NCI-H2171 (cell line): ENCODE data around the gene C1orf116.

ENCODE experiments used
- DNase-seq: peaks from one replicate; lab custom pipeline; 2025; lab: John Stamatoyannopoulos, UW

Gene C1orf116

DNA sequence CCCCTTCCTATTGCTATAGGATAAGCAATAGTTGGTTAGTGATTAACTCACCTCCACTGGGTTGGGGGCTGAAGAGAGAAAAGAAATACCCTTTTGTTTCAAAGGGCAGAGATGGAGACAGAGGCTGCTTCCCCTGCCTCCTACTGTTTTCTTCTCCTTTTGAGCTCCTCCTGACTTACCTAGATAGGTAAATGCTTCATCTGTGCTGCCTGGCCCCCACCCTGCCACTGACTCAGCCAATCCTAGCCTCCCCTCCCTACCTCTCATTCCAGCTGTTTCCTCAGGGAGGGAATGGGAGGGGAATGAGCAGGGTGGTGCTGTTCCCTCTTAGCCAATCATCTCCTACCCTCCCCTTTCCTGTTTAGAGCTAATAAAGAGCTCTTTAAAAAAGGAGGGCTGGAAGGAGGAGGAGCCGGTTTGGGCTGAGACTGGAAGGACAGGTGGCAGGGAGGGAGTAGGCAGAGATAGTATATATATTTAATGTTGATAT, at the start of gene C1orf116:
Gene C1orf116 (minus strand): TSS at position 229 of the 490 bp plus-strand sequence. CDS start 5,158 bp downstream, outside the sequence.
- peak; percentile 6 for DNase-seq

DNA sequence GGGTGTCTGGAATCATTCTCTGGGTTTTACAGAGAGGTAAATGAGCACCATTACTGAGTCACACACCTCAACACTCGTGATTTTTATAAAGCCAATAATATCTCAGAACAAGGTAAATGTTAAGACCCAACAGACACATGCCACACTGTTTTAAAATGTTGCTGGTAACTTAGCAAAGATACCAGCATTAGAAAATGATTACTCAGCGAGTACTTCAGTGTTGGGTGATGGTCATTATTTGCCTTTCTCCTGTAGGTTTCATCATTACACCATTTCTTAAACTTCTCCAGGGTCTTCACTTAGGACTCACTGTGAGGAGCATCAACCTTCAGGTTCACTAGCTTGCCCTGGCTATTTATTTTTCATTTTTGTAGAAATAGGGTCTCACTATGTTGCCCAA, 49.2 kb upstream of the C1orf116 start:
- no peak for DNase-seq

DNA sequence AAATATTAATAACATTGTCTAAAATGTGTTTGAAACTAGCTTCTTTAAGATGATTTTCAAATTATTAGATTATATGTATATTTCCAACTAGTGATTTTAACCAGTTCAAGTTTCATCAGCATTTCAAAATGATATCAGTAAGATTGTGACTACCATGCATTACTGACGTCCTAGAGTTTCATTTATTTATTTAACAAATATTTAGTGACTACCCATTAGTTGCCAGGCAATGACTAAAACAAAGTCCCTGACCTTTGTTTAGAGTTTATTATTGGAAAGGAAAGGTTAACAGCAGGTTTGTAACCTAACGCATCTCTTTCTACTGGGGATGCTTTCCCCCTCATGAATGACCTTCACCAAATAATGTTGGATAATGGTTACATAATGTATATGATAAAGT, 48.5 kb upstream of the C1orf116 start:
- DNase-seq: no peak

DNA sequence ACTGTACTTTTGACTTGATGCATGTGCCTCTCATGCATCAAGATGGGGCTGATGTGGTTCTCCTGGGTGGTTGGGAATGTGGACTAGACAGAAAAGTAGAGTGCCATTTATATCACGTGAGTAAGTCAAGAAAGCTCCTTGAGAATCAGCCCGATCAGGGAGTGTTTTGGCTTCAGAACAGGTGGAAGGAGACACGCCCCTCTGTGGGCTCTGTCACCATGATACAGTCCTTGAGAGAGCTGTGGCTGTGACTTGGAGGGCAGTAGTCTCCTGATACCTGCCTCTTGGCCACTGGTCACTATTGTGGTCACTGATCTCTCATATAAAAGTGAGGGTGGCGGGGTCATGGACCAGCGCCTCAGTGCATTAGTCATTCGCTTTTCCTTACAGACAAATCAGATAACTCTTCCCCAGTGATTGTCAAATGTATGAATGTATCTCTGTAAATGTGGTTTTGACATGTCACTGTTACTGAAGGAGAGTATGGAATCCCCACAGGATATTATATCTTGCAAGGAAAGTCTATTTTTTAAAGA, 47.2 kb upstream of the C1orf116 start:
- DNase-seq: no peak

DNA sequence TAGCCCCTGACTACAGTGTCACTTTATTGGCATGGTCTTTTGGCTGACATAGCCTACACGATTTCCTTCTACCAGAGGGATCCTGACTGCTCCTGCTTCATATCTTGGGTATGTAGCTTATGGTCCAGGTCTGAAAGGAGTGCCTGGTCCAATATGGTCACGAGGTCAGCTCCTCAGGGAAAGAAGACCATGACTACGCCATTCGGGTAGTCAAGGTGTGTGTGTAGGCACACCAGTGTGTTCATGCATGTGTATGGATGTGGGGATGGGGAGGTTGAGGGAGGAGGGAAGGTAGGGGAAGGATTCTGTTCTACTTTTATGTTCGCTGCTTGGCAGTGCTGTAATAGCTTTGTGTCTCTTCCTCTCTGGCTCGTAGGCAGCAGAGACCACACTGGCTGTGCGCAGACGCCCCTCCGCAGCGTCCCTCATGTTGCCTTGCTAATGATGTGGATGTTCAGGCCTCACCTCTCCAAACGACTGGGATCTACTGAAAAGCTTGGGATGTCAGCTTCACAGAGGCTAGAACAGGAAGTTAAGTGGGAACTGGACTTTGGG, 46.1 kb upstream of the C1orf116 start:
- no peak for DNase-seq

DNA sequence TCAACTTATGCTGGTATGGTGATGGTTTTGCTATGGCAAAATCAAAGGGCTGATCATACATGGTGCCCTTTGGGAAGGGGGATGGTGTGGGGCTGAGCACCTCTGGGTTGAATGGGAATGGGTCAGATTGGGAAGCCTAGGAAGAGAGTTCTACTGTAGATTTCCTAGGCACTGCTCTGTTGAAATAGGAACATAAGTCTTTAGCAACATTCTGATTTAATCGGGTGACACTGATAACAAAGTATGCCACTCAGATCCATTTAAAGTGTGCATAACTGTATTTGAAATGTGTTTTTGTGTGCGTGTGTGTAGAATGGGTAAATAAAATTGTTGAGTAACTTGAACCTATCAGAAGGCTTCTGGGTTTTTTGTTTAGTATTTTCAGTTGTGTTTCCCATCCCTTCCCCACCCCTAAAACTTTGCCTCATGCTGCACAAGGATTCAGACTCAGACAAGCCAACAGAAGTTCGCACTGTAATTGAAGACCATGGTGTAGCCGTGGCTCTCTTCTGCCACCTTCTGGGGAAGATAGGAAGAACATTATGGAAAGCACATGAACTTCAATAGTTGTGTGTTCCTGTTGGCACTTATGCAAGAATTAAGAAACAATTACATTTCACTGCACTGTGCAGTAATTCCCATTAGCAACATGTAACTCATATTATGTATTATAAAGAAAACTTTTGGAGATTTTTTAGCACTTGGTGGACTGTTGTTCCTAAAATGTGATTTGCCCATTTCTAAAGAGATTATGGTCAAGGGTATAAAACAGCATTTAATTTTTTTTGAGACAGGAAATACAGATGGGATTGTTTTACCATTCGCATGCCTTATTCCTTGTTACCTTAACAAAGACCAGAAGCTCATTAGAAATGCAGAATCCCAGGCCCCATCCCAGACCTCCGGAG, 45.2 kb upstream of the C1orf116 start:
- peak; percentile 4 for DNase-seq

DNA sequence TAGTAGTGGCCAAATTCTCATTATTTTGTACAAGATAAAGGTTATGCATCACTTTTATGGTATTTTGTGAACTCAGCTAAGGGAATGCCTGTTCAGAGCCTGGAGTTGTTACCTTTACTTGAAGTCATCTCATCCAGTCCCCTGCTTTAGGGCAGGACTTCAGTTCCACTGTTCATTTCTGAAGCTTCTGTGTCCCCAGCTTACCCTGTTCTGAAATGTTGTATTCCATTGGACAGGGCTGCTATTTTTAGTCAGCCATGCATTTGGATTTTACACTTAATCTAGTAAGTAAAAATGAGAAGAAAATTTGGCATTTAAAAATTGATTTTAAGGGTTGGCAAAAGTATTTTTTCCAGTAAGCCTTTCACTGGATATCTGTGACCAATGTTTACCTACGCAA, 44.5 kb upstream of the C1orf116 start:
- DNase-seq: no peak

DNA sequence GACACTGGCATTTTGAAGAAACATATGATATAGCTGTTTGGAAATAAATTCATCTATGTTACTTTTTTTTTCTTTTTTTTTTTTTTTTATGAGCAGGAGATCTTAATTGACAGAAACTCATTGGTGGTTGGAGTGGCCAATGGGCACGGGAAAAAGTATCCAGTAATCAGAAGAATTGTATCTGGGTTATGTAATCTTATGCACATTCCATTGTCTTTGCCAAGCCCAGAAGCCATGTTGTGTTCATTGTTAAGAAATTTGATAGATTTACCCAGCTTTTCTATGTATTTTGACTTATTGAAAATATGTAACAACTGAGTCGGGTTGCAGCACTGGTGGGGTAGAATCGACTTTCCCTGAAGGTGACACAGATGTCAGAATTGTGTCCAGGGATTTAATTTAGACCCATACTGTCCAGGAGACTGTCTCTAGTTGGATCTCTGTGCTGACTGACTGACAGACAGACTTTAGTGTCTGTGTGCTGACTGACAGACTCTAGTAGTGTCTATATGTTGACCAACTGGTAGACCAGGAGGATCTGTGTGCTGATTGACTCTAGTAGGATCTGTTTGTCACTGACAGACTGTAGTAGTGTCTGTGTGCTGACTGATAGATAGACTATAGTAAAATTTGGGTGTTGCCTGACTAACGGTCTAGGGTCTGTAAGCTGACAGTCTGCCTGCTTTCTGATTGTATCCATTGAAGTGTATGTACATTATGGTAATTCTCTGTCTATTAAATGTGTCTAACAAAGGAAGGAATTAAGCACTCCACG, 43.8 kb upstream of the C1orf116 start:
- DNase-seq: no peak

DNA sequence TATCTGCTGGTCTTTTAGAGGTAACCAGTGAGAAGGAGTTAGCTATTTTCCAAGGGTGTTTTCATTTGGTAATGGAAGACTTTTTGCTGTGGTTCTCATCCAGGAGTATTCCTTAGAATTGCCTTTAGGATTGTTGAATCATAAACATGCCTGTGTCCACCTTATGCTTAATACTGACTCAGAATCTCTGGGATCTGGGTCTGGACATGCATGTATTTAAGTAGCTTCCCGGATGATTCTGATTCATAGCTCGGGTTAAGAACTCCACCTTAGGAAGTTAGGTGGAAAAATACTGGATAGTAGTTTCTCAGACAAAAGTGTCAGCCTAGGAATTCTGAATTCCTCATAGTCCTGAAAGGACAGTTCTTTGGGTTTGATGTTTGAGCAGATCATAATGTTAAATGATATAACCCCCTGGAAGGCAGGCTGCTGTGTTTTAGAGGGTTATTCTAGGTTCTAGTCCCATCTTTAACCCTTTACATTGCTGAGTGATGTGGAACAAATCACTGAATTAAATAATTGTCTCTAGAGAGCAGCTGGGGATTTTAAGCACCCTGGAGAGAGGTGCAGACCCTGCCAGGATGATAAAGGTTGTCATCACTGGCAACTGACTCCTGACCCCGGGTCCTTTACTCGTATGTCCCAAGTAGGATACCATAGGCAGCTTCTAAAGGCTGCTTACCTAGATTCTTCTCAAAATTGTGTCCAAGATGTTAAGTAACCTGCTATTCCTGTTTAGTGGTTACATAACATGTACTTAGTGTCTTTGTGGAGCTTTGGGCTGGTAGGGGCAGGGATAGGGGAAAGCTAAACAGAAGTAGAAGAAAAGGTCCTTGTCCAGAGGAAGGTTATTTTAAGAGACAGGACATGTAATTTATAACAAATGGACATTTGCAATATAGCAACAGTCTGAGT, 41.6 kb upstream of the C1orf116 start:
- DNase-seq: no peak

DNA sequence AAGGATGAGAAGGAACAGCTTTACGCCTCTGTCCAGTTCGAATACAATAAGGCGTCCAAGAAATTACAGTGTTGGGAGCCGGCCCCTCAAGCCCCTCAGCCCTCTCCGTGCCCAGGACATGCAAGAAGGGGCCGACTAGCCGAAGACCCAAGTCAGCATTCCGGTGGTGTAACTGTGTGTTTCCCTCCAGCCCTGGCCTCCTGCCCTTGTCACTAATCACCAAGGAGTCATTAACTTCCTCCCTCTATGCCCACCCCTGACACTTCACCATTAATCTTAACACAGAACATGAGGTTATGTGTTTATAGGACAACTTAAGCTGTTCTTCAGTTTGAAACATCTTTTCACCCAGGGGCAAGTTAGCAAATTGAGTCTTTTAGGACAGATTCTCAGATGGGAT, 39.7 kb upstream of the C1orf116 start:
- DNase-seq: no peak

DNA sequence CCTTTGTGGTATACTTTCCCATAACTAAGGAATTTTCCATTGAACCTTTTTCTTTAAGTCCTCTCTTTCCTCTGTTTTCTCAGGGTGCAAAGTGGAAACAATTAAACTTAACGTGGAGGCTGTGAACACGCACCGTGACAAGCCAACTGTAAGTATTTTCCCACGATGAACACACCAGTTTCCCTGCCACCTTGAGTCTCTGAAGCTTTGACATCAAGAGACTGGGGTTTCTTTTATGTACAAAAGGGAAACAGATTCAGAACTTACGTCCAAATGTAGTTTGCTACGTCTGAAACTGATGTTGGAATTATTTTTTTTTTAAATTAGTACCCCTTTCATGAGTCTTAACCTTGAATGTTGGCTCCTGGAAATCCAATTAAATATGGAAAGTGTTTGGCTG, 38.9 kb upstream of the C1orf116 start:
- DNase-seq: no peak

DNA sequence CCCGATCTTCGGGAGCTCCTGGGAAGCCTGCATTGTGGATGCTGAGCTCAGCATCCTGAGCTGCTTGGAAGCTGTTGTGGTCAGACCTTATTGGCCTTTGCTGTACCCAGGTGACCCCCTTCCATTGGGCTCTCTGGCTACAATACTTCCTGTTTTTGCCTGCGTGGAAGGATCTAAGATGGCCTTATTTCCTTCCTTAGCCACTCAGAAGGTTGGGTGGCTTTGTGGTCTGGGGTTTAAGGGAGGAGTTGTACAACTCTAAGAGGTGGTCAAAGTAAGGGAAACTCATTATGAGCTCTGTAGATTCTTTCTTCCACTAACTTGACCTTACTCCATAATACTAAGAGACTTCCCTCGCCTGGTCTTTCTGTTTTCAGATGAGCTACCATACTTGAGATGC, 38.3 kb upstream of the C1orf116 start:
- no peak for DNase-seq

DNA sequence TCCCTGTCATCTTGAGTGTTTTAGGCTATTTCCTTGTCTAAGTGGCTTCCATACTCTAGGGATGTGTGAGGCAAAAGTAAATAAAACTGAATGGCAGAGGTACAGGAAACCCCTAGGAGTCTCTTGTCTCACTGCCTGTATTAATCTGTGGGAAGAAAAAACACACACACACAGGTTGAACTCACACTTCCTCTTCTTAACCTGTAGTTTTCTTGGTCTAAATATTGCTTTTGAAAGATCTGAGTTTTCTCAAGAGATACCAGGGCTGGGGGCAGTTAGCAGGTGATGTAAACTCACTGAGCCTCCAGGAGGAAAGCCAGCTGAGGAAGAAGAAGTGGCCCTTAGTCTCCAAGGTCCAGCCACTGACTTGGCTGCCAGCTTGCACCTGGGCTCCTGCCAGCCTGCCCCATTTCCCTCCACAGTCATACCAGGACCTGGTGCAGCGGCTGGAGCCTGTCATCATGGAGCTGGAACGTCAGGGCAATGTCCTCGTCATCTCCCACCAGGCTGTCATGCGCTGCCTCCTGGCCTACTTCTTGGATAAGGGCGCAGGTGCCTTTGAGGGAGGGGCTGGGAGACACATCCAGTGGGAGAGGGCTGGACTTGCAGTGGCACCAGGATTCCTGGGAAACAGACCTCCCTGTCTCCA, 37.4 kb upstream of the C1orf116 start:
- DNase-seq: no peak

DNA sequence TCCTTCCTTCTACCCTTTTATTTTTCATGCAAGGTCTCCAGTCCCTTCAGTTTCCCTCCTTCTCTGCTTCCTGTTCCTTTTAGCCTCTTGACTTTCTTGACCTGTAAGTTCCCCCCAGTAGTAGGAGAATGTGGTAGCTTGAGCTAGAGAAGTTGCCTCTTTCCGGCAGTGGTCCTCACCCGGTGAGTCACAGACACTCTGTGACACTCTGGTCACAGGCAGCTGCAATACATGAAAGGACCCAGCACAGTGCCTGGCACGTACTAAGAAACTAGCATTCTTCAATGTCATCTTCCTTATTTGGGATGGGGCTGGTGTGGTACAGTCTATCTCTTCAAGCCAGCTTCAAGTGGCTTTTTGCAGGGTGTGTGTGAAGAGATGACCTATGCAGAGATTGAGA, 36.5 kb upstream of the C1orf116 start:
- no peak for DNase-seq

DNA sequence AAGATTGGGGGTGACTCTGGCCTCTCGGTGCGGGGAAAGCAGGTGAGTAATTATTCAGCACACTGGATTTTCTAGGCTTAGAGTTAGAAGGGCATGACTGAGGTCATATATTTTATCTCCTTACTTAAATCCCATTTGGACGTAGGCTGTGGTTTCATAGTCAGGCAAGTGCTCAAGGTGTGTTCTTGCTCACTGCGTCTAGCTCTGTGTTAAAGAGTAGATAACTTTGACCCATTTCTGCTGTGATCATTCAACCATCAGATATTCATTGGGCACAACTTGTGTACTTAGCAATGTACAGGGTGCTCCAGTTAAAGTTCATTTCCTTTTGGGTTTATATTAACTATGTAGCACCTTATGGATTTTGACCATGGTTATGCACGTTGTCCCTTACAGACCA, 35.1 kb upstream of the C1orf116 start:
- DNase-seq: no peak

DNA sequence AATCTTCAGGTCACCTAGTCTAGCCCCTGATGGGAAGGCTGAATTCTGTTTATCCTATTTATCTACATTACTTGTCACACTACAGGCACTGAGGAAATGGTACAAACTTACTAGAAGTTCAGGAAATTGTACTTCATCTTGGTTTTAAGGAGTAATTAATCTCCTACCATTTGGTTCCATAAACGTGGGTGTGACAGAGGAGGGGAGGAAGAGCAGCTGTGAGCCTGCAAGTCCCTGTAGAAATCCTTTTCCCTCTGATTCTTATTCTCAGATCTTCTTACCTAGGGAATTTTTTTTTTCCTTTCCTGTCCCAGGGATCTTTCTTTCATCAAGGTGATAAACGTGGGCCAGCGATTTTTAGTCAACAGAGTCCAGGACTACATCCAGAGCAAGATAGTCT, 34.6 kb upstream of the C1orf116 start:
- no peak for DNase-seq

DNA sequence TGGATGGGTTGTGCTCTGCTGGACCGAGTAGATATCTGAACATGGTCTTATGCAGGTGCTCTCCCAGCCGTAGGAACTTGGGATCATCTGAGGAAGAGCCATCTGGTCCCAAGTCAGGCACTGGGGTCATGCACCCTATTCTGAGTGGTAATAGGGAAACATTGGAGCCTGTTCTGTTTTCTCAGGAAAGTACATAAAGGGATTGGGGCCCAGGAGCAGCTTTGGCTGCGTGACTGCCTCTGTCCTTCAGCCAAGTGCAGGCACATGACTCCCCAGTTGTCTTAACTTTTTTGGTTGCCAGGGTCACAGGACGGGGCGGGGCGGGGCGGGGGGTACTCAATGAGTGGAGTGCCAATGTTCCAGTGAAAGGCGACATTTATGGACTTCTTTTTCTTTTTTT, 32.0 kb upstream of the C1orf116 start:
- no peak for DNase-seq

DNA sequence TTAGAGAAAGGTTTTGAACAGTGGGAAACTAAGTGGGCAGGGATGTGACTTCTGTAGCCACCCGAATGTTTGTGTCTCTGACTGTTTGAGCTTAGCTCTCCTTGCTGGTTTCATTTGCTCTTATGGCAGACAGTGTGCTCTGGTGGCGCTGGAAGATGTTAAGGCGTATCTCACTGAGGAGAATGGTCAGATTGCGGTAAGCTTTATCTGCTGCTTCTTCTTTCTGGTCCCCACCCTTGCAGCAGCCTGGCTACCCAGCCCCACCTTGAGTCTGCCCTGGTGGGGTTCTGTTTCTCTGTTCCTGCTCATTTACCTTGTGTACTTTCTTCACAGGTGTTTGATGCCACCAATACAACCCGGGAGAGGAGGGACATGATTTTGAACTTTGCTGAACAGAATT, 30.5 kb upstream of the C1orf116 start:
- DNase-seq: no peak

DNA sequence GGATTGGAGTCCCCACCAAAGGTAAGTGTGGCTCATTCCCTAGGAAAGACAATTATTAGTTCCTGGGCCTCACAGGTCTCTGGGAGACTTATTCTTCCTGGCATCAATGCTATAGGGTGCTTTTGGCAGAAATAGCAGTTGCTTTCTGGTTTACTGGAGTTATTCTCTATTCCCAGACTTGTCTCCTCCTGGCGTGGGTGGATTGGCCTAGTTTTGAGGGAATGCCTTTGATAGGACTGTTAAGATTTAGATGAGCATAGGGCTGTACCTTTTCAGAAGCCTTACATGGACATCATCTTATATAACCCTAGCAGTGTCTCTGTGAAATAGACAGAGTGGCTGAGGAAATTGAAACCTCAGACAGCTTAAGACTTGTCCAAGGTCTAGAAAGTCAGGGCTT, 29.5 kb upstream of the C1orf116 start:
- DNase-seq: no peak

DNA sequence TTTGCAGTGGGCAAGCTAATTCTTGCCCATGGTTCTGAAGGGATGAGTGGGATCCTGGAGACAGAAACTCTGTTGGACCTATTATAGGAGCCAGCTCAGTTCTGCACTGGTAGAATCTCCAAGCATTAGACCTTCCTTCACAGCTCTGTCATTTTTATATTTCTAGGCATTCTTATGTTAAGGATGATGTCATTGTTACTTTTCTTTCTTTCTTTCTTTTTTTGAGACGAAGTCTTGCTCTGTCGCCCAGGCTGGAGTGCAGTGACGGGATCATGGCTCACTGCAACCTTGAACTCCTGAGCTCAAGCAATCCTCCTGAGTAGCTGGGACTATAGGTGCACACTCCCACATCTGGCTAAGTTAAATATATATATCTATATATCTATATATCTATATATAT, 28.0 kb upstream of the C1orf116 start:
- no peak for DNase-seq

DNA sequence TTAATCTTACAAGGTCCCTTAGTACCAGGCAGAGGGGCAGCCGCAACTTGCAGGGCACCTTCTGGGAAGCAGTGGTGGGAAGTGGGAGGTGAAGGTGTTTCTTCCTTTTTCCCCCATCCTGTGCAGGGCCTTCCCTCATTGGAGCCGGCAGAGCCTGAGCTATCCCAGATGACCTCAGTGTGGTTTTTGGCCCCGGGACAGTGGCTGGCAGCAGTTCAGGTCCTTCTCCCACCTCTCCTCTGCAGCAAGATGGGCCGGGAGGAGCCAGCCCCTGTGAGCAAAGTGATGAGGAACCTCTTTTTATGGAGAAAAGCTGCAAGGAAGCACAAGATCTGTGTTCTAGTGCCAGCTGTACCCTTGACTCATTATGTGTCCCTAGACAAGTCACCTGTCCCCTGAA, 27.3 kb upstream of the C1orf116 start:
- no peak for DNase-seq
